Upper lobe of right lung (tissue), 1 donor: ENCODE measurements around the gene CAND1. TPM values are rescaled to one million over a fixed set of nuclear protein-coding genes. Genes with fewer than 3 reads are reported as not detected.

Source experiments
- ATAC-seq: fragments of 200-7000 bp; cut with Tn5 transposase; one replicate; pipeline ENCODE4 v1.9.1; 2020; ENCODE audit warnings: mild to moderate bottlenecking, moderate library complexity
- DNase-seq: peaks from one replicate; pipeline ENCODE4 v3.0.0-alpha.2; 2020
- H3K27ac ChIP-seq: fragments of 200-600 bp; one replicate; pipeline ENCODE4 v1.8.0; 2022
- H3K27me3 ChIP-seq: fragments of 200-600 bp; one replicate; pipeline ENCODE4 v1.8.0; 2022; ENCODE audit warnings: mild to moderate bottlenecking
- H3K36me3 ChIP-seq: fragments of 200-600 bp; one replicate; pipeline ENCODE4 v1.8.0; 2022
- H3K4me1 ChIP-seq: fragments of 200-600 bp; one replicate; pipeline ENCODE4 v1.8.0; 2022
- H3K4me3 ChIP-seq: fragments of 200-600 bp; one replicate; pipeline ENCODE4 v1.8.0; 2022; ENCODE audit warnings: mild to moderate bottlenecking
- H3K9me3 ChIP-seq: fragments of 200-600 bp; one replicate; pipeline ENCODE4 v1.8.0; 2022
- intact Hi-C: fragments of 100-400 bp; cut with DNase I; formaldehyde crosslinking; loops from one replicate; pipeline ENCODE4 v1.11.0; 2022
- total RNA-seq: library from RNA; stranded (reverse); fragmentation: NEBNext Ultra II Directional; extraction: Animal tissue kit (Norgen Biotek cat#: 25700); gene quantifications from one replicate; pipeline ENCODE4 v1.2.1, GENCODE V29; 2021
- TF ChIP-seq, protein P1 (sequence below): fragments of 200-600 bp; IDR thresholded peaks from one replicate; pipeline ENCODE4 v1.8.0; 2022; ENCODE audit warnings: antibody characterized with exemption
- donor health status: DM: no; HTN: yes; CAD: no; lungs with severe emphysema.

Gene CAND1
- total RNA-seq, 1 donor from 2014 or later = 98.0 TPM

DNA sequence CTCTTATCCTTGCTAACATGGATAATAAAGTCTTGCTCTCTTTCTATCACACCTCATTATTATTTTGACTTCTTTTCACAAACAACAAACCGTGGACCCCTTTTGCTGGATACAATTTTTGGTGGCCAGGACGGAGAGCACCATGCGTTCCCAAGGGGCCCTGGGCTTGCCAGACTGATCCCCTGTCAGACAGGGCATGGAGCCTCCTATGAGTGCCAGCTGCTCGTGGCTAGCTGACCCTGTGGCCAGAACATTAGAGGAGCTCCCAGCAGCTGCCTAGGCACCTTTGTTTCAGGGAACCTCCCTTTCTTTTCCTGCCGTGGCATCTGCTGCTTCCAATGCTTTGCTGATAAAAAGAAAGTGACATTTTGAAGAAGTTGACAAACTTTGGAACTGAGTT lies 12.5 kb upstream of the CAND1 start:
- TF ChIP-seq, protein P1, sequence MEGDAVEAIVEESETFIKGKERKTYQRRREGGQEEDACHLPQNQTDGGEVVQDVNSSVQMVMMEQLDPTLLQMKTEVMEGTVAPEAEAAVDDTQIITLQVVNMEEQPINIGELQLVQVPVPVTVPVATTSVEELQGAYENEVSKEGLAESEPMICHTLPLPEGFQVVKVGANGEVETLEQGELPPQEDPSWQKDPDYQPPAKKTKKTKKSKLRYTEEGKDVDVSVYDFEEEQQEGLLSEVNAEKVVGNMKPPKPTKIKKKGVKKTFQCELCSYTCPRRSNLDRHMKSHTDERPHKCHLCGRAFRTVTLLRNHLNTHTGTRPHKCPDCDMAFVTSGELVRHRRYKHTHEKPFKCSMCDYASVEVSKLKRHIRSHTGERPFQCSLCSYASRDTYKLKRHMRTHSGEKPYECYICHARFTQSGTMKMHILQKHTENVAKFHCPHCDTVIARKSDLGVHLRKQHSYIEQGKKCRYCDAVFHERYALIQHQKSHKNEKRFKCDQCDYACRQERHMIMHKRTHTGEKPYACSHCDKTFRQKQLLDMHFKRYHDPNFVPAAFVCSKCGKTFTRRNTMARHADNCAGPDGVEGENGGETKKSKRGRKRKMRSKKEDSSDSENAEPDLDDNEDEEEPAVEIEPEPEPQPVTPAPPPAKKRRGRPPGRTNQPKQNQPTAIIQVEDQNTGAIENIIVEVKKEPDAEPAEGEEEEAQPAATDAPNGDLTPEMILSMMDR = no peak
- DNase-seq (no peak), ATAC-seq (no peak)
- Histone ChIP-seq H3K27me3 (no peaks in the 10 kb centered on the region), H3K4me1 (no peaks in the 10 kb centered on the region), H3K27ac (no peak overlapping the region), H3K4me3 (no peak overlapping the region), H3K36me3 (no peaks in the 10 kb centered on the region), H3K9me3 (no peaks in the 10 kb centered on the region)
- intact Hi-C loops = no loop called here

DNA sequence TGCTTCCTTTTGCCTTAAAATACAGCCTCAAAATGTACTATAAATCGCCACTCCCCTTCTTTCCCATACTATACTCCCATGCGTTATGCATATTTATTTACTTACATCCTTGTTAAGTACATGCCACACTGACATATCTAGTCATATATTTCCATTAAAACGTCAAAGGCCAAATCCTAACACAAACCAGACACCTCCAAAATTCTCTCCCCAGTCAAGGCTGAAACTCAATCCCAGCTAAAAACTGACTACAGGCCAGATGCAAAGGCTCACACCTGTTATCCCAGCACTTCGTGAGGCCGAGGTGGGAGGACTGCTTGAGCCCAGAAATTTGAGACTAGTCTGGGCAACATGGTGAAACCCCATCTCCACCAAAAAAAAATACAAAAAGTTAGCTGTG lies 5.7 kb upstream of the CAND1 start:
- peaks cover 9% of the 10 kb centered on the region for H3K4me1 ChIP-seq
- intact Hi-C loops = no loop called here
- TF ChIP-seq, protein P1 = no peak
- H3K27ac ChIP-seq = no peak overlapping the region
- H3K9me3 ChIP-seq = no peaks in the 10 kb centered on the region
- H3K27me3 ChIP-seq = no peaks in the 10 kb centered on the region
- no peak for ATAC-seq
- H3K4me3 ChIP-seq = no peak overlapping the region
- H3K36me3 ChIP-seq = no peaks in the 10 kb centered on the region
- DNase-seq = no peak

DNA sequence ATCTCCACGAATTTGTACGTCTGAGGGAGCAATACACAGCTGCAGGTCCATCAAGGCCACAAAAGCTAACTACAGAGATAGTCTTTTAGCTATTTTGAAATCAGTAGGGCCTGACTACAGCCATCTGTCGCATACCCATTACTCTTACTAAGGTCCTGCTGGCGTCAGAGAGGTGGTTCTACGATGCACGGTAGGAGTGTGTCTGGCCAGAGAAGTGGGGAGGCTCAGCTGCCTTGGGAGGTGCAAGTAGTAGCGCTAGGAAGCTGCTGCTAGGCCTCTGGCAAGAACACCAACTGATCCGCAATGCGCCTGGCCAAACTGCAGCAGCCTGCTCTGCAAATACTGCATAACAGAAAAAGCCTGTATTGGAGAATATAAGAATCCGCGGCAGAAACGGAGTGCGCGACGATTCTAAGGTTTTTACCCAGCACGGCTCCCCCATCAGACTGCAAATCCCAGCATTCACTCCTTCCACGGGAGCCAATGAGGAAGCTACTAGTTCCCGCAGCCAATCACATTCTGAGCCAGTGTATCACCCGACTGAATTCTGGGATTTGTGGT lies 743 bp upstream of the CAND1 start:
- TF ChIP-seq, protein P1 = no peak
- intact Hi-C loops = no loop called here
- Histone ChIP-seq H3K4me1 (peaks cover 35% of the 10 kb centered on the region), H3K4me3 (peak overlapping the region; percentile 88), H3K9me3 (no peaks in the 10 kb centered on the region), H3K27me3 (no peaks in the 10 kb centered on the region), H3K36me3 (no peaks in the 10 kb centered on the region), H3K27ac (peak overlapping the region; percentile 97)
- ATAC-seq = peak; percentile 88
- peak; percentile 84 for DNase-seq

DNA sequence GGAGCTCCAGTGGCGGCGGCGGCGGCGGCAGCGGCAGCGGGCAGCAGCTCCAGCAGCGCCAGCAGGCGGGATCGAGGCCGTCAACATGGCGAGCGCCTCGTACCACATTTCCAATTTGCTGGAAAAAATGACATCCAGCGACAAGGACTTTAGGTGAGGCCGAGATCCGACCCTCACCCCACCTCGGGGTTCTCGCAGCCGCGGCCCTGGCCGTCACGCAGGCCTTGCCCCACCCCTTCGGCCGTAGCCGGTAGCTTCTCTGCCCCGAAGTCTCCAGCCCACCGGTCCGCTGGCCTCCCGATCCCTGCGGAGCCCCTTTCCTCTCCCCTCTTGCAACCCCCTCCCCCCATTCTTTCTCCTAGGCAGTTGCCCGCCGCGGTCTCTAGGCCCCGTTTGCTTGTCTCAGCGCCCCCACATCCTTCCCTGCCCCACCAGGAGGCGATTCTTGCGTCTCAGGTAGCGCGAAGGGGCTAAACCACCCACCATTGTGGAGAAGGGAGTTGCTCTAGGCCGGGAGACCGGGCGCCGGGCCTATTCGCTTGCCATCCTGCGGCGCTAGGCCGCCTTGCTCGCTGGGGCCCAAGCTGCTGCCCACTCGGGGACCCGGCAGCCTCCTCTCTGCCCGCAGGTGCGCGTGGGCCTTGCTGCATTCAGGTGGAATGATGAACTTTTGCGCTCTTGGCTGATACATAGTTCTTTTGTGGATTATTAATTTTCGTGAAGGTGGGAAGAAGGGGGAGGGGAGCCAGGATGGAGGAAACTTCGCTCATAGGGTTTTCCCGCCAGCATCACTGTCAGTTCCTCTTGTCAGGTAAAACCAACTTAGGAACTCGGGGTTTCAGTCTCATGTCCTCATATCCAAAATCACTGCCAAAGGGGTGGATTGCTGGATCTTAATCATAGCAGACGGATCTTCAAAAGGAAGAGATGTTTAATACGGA lies 745 bp downstream of the CAND1 start:
- H3K27ac ChIP-seq = peak overlapping the region; percentile 97
- H3K9me3 ChIP-seq = no peaks in the 10 kb centered on the region
- TF ChIP-seq, protein P1 = no peak
- intact Hi-C loops = no loop called here
- H3K27me3 ChIP-seq = no peaks in the 10 kb centered on the region
- ATAC-seq = peak; percentile 21
- H3K4me3 ChIP-seq = peak overlapping the region; percentile 88
- peak; percentile 81 for DNase-seq
- H3K36me3 ChIP-seq = no peaks in the 10 kb centered on the region
- H3K4me1 ChIP-seq = peaks cover 49% of the 10 kb centered on the region

DNA sequence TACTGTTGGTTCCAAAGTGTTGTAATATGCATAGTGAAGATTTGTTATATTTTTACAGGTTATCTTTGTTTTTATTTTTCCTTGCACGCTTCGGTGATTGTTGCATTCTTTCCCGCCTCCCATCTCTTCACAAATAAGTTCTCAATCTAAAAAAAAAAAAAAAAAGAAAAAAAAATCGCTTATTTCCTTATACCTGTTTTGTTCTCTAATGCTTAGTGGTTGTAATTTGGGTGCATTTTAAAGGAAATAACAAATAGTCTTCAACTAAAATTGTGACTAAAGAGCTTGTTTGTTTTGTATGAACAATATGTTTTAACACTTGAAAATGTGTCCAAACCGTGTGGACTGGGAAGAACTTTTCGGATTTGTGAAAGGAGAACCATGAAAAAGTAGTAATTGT lies 1.5 kb downstream of the CAND1 start:
- ATAC-seq (no peak), DNase-seq (no peak)
- peak overlapping the region; percentile 88 for H3K4me3 ChIP-seq
- H3K9me3 ChIP-seq = no peaks in the 10 kb centered on the region
- H3K4me1 ChIP-seq = peaks cover 55% of the 10 kb centered on the region
- H3K27ac ChIP-seq = peak overlapping the region; percentile 97
- no peaks in the 10 kb centered on the region for H3K27me3 ChIP-seq
- TF ChIP-seq, protein P1 = no peak
- intact Hi-C loops = no loop called here
- no peaks in the 10 kb centered on the region for H3K36me3 ChIP-seq
